ENCODE results near the gene MXD3.
"Not testable (repeated sequence)": the region's sequence is repeated elsewhere in the genome, so short reads cannot be mapped to it uniquely, and the experiment has no call there.

MXD3 gene

DNA sequence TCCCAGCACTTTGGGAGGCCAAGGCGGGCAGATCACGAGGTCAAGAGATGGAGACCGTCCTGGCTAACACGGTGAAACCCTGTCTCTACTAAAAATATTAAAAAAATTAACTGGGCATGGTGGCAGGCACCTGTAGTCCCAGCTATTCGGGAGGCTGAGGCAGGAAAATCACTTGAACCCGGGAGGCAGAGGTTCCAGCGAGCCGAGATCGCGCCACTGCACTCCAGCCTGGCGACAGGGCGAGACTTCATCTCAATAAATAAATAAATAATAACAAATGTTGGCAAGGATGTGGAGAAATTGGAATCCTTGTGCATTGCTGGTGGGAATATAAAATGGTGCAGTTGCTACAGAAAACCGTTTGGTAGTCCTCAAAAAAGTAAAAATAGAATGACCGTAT, 31.3 kb upstream of the MXD3 start:
- not testable (repeated sequence) for DNase-seq (ENCODE audit: low spot score)

DNA sequence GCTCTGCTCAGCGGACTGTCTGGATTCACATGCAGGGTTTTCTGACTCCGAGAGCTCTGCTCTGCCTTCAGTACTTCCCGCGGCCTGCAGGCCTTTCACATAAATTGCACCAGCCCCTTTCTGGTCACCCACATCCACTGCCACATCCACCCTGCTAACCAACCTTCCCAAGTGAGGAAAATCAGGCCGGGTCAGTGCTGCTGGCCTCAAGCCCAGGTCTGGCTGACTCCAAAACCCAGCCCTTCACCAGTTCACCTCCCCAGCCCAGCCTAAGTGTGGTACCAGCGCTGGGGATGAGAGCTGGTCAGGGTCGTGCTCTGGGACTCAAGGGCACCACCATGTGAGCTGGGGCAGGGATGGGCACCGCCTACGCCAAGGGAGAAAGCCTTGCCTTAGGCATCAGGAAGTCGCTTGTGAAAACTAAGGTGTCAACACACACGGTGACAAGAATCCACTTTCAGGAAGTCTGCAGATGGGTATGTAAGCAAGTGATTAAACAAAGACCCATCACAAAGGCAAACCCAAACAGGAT, 27.5 kb upstream of the MXD3 start:
- no peak for DNase-seq (ENCODE audit: low spot score)

DNA sequence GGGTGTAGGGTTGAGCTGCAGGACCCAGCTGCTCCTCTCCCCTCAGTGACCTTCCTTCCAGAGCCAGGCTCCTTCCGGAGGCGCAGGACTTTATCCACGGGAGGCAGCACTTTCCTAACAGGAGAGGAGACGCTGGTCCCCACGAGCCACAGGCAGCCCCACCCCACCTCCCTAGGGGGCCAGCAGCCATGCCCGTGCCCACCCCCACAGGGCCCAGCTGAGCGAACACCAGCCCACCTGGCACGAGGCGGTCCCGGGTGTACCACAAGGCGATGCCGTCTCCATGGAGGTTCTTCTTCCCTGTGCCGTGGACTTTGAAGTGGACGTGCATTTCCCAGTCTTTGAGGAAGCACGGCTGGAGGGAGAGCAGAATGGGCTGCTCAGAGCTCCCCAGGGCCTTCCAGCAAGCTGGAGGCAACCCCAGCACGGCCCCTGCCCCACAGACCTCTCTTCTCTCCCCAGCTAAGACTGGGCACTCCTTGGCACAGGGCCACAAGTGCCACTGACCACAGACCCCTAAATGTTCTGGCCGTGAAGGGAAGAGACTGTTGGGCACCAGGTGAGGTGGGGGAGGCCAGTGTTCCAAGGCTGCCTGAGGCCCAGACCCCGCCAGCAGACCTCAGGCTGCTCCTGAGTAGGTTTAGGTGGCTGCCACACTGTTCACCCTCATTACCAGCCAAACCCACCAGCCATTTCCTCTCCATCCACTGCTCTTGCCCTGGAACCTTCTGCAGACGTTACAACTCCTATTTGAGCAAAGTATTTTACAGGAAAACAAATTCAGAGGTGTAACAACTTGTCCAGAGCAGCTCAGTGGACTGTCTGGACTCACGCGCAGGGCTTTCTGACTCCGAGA, 26.8 kb upstream of the MXD3 start:
- DNase-seq (ENCODE audit: low spot score): no peak

DNA sequence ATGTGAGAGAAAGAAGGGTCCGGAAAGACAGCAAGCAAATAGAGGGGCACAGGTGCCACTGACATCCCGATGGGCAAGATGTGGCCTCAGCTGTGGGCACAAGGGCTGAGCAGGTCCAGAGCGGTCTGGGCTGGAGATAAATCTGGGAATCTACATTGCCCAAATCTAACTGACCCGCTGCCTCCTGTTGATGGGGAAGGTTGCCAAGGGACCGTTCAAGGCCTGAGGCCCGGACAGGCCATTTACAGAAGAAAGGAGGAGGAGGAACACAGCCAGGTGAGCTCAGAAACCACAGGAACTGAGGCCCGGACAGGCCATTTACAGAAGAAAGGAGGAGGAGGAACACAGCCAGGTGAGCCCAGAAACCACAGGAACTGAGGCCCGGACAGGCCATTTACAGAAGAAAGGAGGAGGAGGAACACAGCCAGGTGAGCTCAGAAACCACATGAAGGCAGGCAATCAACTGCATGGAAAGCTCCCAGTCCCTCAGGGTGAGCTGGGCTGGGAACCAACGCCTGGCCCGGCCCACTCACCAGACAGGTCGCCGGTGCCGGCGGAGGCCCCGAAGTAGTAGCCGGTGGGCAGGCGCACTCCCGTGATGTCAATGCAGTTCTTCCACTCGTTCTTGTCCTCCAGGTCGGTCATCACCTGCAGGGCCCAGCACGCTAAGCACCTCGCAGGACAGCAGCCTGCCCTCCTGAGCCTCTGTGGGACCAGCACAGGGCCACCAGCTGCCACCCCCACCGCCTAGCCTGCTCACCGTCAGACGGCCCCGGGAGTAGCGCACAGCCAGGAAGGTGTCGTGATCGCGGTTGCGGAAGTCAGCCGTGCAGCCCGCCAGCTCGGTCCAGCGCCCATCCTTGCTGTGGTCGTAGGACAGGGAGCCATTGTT, 25.2 kb upstream of the MXD3 start:
- no peak for DNase-seq (ENCODE audit: low spot score)

GRCh38 chr5:177336112-177336511, 24.4 kb upstream of the MXD3 start:
- no peak for DNase-seq (ENCODE audit: low spot score)

DNA sequence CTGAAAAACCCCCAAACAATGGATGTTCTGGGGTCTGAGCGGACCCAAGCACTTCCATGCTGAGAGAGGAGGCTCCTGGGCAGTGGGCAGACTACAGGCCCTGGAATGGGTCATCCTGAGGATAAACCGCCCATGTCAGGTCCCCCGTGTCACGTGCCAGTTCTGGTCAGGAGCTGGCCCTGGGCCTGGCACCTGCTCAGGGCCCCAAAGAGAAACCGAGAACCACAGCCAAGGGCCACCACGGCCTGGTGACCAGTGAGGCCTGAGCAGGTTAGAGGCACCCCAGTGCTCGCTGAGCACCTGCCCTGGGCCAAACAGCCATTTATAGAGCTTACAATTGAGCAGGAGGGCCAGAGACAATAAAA, 24.0 kb upstream of the MXD3 start:
- DNase-seq (ENCODE audit: low spot score): no peak

DNA sequence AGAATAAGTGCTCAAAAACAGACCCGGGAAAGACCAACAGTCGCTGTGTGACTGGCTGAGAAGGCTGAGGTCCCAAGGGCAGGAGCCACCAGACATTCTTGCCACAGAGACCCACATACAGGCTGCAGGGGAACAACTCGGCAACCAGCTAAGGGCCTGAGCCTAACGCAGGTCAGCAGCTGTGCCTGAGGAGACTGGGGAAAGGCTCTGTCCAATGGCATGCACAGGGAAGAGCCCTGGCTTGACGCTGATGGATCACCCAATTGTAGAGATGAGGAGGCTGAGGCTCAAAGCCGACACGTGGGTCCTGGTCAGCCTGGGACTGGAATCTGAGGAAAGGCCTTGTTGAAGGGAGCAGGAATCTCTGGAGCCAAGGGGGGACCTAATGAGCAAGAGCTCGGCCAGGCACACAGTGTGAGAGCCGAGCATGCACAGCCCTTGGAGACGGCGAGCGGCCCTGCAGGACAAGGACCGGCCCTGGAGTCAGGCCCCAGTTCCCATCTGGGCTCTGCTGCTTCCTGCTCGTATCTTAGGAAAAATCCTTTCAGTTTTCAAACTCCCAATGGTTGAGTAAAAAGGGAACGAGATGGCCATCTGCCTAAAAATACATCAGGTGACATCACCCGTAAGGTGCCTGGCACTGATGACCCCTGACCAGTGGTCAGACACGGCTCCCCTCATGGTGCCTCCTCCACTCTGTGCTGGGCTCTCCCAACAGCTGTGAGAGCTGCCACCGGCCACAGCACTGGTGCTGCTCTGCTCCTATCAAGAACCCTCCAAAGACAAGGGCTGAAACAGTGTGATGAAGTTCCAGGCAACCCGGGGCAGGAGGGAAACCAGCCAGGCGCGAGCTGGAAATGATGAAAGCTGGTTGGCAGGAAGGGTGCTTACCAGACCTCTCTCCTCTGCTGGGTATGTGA, 23.3 kb upstream of the MXD3 start:
- no peak for DNase-seq (ENCODE audit: low spot score)

- DNase-seq (ENCODE audit: low spot score): no peak
These were observed 22.5 kb upstream of the MXD3 start for GRCh38 chr5:177334155-177334551.

GRCh38 chr5:177333420-177334154, 21.9 kb upstream of the MXD3 start:
- DNase-seq (ENCODE audit: low spot score): no peak

DNA sequence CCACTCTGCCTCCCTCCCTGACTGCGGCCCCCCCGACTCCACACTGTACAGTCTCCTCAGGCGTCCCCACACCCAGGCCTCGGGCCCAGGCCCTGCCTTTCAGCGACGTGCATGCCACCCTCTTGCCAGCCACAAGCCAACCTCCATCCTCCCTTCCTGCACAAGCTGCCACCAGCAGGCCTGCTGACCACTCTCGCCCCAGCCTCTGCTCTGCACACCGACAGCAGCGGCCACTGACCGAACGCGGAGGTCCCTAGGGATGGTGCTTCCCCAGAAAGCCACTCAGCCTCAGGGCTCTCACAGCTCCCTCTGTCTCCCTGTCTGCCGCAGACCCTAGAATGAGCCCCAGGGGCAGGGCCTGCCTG, 21.2 kb upstream of the MXD3 start:
- no peak for DNase-seq (ENCODE audit: low spot score)

GRCh38 chr5:177332031-177332895, 20.6 kb upstream of the MXD3 start:
- DNase-seq (ENCODE audit: low spot score): no peak

DNA sequence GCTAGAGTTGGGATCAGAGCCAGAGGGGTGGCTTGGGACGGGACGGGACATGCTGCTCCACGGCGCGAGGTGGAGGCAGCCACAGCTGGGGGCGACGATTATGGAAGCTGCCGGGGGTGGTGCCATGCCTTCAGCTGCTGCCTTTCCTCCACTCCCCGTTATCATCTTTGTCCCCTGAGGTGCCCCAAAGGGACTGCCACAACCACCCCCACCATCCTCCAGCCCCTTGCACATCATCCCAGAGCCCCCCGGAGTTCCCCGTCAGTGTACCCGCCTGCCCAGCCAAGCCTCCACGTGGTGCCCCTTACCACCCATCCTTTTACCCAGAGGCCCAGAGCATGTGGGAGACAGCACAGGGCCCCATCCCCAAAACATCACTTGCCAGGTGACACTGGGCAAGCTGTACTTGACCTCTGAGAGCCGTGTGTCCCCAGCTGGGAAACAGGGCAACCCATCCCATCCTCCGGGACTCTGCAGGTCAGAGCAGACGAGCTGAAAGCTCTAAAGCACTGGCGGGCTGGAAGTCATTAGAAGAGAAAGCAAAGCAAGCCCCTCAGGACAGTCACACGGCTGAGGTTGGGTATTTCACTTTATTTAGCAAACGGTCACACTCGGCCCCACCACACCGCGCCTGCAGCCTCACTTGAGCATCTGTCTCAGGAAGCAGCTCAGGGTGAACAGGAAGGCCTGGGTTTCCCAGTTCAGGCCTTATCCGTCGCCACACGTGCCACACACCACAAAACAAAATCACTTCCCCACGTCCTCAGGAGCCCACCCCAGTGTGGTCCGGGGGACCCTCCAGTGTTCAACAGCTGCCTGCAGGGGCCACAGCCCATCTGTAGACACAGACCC, 19.5 kb upstream of the MXD3 start:
- DNase-seq (ENCODE audit: low spot score): no peak

DNA sequence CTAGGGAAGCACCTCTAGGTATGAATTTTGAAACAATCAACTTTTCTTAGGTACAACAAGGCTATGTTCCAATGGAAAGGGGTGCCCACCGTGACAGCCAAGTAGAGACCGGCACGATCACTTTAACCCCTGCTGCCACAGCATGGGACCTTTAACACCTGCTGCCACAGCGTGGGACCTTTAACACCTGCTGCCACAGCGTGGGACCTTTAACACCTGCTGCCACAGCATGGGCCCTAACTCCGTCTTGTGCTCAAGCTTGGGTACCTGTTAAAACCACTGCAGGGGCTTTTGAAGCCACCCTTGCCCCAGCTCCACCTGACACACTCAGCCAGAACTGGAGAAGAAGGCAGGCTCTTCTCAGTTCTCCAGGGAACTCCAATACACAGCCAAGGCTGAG, 18.2 kb upstream of the MXD3 start:
- no peak for DNase-seq (ENCODE audit: low spot score)

DNA sequence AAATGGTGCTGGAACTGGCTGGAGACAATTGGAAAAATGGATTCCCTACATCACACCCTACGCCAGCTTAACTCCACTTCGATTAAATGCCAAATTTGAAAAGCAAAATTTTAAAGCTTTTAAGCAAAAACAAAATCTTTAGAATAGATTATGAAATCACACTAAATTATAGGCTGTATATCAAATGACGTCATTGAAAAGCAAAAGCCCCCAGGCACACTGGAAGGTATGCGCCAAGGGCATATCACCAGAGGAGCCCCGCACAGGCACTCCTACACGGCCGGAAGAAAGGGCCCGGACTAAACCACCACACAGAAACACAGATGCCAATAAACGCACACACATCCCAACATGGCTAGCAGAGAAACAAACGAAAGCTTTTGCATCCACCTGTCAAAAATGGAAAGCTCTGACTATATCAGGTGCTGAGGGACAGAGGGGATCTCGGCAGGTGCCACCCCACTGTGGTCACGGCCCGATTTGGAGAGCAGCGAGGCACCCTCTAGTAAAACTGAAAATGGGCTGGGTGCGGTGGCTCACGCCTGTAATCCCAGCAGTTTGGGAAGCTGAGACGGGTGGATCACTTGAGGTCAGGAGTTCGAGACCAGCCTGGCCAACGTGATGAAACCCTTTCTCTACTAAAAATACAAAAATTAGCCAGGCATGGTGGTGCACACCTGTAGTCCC, 17.0 kb upstream of the MXD3 start:
- DNase-seq (ENCODE audit: low spot score): no peak

DNA sequence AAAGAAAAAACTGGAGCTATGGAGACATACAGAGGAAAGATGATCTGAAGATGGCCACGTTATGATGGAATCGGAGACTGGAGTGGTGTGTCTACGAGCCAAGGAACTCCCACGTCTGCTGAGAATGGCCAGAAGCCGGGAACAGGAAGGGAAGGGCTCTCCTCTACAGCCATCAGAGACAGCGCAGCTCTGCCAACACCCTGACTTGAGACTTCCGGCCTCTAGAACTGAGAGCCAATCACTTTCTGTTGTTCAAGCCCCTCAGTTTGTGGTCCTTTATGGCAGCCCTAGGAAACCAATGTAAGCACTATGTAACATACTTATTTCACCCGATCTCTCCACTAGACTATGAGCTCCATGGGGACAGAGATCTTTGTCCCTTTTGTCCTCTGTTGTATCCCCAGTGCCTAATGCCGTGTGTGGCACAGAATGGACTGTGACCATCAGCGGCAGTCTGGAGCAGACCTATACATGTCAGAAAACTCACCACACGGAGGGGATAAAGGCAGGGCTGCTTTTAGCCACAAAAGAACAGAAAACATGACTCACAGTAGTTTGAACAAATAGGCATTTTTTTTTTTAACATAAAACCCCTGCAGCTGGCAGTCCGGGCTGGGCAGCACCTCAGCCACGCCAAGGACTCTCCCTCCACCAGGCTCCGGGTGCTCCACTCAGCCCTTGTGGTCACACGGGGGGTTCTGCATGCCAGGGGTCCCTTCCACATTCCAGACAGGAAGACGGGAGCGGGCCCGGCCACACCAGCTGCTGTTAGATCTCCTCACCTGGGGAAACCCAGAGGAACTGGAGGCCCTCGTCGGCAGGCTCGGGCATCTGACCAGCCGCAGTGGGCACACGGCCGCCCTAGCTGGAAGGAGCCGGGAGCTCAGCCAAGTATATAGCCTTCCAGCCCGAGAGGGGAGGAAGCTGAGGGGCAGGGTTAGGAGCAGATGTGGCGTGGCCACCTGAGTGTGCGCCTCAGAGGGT, 16.1 kb upstream of the MXD3 start:
- DNase-seq (ENCODE audit: low spot score): no peak

DNA sequence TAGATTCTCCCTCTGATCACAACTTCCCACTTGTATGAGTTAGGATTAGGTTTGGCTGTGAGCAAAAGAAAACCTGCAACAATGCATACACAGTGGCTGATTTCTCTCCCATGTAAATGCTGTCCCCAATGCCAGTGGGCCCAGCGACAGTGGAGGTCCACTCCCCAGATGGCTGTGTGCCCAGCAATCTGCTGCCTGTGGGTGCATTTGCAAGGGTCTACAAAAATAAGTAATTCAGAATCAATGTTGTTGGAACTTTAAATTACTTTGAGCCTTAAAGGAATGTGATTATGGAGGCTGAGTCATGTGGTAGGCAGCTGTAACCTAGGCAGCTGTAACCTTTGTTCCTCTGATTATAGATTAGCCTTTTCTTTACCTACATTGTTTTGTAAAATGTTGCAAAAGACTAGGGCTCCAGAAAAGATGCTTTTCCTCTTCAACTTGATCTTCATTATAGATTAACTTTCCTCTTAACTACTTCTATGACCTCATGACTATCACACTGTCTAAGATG, 14.2 kb upstream of the MXD3 start:
- no peak for DNase-seq (ENCODE audit: low spot score)

DNA sequence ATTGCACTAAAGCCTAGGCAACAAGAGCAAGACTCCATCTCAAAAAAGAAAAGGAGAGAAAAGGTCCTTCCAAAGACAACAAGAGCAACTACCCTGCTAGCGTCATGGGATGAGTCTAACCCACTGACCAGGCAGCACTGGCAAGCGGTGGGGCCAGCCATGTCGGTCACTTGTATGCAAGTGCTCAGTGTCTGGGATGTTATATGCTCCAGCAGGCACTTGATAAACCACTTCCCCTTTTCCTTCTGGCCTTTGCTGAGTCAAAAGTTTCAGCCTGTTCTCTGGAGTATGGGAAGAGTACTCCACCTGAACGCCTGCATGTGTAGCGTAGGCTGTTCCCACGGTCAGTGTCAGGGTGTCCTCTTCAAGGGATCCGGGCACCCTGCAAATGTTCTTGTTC, 9.2 kb upstream of the MXD3 start:
- DNase-seq (ENCODE audit: low spot score): no peak

Measured in CD4-positive, alpha-beta T cell treated with Interleukin-6 at 100 ng/mL for 8 hours (primary cell).